DMS 273 treated with DMSO at 0.1 percent for 48 hours (cell line): ENCODE measurements around the gene LRRK2.
A peak's percentile ranks its signal among the peaks of the same experiment; 100 is the strongest.
"Not testable (repeated sequence)": the region's sequence is repeated elsewhere in the genome, so short reads cannot be mapped to it uniquely, and the experiment has no call there.

Experiments used
- DNase-seq: peaks from one replicate; lab custom pipeline; 2025; lab: John Stamatoyannopoulos, UW

Gene LRRK2

DNA sequence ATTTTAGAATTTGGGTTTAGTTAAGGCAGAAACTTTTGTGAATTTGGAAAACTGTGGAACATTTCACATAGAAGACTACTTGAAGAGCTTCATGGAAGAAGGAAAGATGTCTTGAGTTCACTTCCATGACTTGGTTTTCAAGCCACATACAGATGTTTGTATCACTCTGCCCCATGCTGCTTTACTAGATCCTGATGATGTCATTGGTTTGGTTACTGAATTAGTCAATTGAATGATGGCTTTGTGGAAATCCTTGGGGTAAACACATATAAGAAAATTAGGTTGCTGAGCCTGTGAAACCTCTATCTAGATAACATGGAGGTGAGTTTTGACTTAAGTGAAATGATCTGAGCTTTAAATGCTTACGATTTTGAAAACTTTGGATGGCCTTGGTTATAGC is 90.6 kb downstream of the LRRK2 start:
- no peak for DNase-seq

DNA sequence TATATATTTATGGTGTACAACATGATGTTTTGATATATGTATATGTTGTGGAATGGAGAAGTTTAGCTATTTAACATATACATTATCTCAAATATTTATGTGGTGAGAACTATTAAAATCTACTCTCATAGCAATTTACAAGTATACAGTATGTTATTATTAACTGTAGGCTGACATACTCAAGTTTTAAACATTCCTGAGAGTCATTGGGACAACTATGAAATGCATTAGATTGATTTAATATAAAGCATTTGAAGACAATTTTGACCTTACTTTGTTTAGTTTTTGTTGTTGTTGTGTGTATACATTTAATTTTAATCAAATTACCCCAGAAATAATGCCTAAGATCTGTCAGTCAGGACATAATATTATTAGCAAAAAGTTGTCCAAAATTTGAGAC is 99.5 kb downstream of the LRRK2 start:
- DNase-seq: no peak

DNA sequence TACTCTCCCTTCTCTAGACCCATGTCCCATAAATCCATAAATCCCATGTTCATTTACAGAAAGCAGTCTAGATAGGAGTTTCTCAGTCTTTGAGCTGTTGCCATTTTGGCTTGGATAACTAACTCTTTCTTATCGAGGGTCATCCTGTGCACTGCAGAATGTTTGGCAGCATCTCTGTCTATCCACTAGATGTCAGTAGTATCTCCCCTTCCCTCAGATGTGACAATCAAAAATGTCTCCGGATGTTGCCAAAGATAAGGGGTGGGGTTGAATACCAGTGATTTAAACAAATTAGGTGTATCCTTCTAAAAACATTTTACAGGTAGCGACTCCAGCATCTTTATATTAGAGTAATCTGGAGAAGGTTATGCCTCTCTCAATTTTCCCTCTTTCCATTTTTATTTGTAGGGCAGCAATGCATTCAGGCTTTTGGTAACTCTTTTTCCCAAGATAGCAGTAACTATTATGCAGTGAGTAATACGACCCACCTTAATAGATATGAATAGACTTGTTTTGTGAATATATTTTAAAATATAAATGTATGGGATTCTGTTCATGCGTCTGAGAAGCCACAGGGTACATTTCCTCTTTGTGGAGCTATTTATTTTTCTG is 100.7 kb downstream of the LRRK2 start:
- DNase-seq: peak; percentile 15

DNA sequence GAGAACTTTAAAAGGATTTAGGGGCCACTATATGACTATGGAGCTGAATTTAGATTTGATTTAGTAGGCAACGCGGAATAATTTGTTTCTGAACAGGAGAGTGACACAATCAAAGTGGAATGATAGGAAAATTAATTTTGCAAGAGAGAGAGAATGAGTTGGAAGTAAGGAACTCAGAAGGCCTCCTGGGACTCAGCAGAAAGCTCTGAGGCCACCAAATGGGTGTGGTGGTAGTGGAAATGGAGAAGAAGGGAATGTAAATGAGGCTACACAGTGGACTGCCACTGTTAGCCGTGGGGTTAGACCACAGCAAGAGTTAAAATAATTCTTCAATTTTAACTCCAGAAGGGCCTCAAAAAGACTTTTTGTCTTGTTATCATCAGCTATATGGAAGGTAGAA is 102.7 kb downstream of the LRRK2 start:
- DNase-seq: no peak

DNA sequence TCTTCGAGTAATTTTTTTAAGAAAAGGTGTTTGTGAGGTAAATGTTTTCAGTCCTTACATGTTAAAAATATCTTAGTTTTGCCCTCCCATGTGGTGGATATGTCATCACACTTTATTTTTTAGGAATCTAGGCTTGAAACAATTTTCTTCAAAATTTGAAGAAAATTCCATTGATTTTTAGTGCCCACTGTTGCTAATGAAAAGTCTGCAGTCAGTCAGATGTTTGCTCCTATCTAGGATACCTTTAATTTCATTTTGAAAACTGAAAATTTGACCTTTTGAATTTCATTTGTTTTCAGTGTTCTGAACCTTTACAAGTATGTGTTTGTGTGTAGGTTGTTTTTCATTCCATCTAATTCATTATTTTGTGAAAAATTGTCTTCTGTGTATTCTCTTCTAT is 105.4 kb downstream of the LRRK2 start:
- DNase-seq: no peak

DNA sequence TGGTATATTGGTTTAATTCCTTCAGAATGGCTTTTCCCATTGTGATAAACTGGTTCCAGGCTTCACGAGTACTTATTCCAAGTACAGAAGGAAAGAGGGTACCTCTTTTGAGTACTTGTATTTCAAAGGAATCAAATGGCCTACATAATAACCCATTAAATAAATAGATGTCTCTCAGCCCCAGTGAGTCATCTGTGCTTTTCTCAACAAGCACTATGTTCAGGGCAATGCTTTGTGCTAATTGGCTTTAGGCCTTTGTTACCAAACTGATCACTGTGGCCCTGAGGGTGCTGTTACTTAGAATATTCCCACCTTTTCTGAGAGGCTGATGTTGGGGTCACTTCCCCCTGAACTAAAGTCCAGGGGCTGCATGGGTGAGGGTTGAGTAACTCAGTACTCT is 107.1 kb downstream of the LRRK2 start:
- DNase-seq: no peak

DNA sequence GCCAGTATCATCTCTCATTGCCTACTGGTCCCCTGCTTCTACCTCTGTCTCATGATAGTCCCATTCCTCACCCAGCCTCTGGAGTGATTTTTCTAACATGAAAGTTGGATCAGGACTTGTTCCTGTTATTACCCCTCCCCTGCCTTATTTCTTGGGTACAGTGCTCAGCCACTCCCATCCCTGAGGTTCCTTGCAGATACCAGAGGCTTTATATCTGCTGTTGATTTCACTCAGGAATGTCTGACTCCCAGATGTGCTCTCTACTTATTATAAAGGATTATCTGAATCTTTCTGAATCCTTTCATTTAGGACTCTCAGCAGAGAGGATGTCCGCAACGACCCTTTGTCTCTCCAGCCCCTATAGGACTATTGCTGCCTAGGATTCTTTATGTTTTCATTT is 111.2 kb downstream of the LRRK2 start:
- DNase-seq: no peak

DNA sequence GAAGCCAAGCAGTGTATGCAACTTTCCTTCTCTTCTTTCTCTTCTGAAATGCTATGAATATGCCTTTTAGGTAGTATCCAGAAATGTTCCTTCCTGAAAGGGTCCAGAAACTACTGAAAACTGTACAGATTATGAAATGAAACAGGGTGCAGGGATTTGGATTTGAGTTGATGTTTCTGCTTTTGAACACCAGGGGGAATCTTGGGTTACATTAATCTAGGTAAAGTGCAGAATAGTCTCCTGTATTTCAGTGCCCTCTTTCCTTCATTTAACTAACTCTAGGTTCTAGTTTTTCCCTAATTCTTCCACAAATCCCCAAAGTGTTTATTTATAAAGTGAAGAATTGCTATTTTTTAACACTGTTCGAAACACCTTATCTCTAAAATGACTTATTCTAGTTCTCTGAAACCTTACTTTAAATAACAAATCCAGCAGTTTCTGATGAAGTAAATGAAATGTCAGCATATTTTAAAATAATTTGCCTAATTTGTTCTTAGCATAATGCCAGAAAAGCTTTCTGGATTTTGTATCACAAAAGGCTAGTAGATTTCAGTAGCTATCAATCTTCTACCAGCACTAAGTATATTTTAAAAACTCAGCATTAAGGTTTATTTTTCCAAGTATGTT is 111.9 kb downstream of the LRRK2 start:
- DNase-seq: no peak

DNA sequence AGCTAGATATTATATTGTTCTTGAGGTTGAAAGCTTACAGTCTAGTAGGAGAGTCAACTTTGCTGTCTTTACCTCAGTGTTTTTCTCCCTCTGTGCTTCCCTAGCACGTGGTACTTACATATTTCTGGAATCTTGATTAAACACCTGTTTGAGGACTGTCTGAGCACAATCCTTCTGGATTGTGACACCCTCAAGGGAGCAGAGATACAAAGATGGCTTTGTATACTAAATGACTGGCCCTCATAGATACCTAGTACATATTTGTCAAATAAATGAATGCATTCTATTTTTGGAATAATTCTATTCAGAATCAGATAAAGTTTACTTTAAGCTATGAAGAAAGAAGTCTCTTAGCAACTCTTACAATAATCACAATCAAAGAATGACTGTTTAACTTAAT is 113.3 kb downstream of the LRRK2 start:
- no peak for DNase-seq

DNA sequence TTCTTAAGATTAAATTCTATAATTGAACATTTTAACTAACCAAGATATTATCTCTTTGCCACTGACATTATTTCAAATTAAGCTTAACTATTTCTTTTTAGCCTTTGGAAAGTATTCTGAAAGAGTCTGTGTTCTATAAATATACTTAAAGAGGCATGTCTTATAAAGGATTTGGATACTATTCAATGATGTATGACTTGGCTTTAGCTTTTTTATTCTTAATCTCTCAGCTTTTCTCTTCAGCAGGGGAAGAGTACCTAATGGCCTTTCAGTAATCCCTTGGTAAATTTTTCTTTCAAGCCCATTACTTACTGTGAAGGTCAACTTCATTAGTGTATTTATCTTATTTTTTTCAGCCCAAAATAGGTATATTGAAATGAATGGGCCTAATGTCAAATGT is 113.8 kb downstream of the LRRK2 start:
- DNase-seq: no peak

DNA sequence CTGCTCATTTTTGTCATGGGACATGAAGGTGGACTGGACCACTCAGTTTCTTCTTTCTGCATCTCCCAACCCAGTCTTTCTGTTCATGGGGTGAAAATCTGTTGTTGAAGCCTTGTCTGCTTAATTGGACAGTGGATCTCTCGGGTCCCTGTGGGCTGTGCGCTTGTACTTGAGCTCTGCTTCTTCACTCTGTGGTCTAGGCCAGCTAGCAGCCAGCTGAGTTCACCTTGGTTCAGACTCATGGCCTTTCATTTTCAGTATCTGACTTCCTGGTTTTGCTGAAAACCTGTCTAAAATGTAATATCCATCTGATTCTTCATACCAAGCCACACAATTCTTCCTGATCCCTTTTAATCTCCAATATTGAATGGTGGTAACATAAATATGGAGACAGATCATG is 117.2 kb downstream of the LRRK2 start:
- no peak for DNase-seq

DNA sequence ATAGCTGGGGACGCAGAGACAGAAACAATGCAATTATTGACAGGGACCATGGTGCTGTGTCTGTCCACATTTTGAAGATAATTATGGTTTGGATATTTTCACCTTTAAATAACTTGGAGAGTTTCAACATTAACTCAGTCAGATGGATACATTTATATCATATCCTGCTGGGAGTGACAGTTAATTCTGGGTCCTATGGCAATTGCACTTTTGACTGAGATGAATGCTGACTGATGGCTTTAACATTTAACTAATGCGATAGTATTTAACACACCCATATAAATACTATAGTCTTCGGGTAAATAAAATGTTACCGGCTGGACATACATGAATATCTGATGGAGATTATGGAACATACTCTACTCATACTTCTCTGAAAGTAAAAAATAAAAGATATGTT is 118.3 kb downstream of the LRRK2 start:
- DNase-seq: no peak

DNA sequence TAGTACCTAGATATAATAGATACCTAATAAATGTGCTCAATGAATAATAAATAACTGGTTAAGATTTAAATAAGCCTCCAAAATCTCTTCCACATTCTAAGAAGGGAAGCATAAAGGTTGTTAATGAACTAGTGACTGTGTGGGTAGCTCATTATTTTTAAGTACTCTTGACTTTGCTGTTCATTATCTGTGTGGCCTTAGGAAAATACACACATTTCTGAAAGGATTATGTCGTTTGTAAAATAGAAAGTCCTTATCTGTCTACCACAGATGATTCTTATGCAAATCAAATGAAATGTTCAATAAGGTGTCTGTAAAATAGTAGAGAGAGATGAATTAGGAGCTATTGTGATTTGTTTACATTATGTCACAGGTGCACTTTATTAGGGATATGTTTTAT is 119.5 kb downstream of the LRRK2 start:
- no peak for DNase-seq

DNA sequence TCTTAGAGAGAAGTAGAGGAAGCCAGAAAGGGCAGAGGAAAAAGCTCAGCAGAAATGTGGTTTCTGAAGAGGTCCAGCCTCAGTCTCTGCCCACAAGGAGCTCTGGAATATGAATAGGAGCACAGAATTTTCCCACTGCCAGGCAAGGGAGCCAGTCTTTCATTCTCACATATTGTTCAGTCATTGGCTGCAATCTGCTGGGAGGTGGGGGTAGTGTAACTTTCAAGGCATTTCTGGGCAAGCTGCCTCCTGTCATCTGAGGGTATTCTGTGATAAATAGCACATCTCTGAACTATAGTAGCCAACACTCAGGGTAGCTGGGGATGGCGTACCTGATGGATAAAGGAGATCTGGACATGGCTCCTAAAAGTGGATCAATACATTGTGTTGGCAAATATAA is 127.2 kb downstream of the LRRK2 start:
- no peak for DNase-seq

DNA sequence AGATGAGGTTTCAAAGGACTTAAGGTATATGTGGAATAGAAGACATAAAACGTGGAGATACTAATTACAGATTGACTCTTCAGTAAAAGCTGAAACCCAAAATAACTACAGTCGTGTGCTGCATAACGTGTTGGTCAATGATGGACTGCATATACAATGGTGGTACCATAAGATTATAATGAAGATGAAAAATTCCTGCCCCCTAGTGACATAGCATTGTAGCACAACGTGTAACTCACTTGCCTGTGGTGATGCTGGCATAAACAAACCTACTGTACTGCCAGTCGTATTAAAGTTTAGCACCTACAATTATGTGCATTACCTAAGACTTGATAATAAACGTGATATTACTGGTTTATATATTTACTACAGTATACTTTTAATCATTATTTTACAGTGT is 150.3 kb downstream of the LRRK2 start:
- no peak for DNase-seq

DNA sequence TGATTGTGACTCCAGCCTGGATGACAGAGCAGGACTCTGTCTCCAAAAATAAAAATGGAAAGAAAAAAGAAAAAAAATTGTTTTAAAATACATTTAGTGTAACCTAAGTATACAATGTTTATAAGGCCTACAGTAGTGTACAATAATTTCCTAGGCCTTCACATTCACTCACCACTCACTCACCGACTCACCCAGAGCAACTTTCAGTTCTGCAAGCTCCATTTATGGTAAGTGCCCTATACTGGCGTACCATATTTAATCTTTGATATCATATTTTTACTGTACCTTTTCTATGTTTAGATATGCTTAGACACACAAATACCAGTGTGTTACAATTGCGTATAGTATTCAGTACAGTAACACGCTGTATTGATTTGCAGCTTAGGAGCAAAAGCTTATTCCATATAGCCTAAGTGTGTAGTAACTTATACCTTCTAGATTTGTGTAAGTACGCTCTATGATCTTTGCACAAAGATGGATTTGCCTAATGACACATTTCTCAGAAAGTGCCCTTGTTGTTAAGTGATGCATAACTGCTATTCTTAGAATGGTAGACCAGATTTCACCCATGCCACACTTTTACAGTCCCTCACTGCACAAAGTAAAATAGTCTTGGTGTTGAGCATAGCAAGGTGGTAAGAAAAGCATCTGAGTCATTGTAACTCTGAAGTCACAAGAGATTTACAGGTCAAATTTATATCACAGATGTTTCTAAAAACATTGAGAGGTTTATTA is 151.9 kb downstream of the LRRK2 start:
- no peak for DNase-seq

DNA sequence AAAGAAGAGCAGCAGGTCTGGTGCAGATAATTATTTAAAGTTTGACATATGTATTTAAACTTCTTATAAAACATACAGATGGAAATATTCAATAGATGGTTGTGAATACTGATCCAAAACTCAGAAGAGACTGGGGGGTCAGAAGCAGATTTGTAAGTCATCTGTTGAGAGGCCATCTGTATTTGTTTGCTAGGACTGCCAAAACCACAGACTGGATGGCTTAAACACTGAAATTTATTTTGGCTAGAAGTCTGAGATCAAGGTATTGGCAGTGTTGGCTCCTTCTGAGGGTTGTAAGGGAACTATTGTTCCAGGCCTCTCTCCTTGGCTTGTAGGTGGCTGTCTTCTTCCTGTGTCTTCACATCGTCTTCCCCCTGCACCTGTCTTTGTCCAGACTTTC is 153.9 kb downstream of the LRRK2 start:
- DNase-seq: no peak

DNA sequence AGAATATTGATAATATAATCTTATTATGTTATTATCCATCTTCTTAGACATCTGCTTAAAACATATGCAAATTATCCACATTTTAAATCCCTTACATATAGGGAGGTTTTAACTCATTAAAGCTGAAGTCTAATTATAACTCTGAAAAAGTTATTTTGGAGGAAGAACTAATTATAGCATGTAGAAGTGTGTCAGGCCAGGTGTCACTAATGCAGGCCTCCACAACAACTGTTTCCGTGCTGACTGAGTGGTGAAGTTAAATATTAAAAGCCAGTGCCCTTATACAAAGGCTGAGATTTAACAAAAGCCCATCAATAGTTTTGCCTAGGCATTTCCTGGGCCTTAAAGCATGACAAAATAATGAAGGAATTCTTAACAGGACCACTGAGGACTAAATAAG is 157.4 kb downstream of the LRRK2 start:
- no peak for DNase-seq

DNA sequence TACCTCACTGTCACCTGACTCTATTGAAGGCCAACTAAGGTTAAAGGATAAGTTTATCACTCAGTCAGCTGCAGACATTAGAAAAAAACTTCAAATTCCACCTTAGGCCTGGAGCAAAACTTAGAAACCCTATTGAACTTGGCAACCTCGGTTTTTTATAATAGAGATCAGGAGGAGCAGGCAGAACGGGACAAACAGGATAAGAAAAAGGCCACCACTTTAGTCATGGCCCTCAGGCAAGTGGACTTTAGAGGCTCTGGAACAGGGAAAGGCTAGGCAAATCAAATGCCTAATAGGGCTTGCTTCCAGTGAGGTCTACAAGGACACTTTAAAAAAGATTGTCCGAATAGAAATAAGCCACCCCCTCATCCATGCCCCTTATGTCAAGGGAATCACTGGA is 162.5 kb downstream of the LRRK2 start:
- DNase-seq: not testable (repeated sequence)

DNA sequence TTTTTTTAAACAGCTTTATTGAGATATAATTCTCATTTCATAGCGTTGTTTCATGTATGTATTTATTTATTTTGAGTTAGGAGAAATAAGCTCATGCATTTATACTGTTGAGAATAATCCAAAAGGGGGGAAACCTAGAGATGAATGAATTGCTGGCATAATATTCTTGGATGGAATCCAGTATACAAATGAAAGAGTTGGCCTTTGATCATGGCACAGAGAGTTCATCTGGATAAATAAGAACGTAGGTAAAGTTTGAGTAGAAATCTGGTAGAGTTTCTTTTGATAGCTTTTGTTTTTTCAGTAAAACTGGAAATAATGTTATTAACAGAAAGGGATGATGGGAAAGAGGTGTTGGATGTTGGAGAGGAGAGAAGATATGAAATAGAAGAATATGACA is 166.2 kb downstream of the LRRK2 start:
- no peak for DNase-seq

DNA sequence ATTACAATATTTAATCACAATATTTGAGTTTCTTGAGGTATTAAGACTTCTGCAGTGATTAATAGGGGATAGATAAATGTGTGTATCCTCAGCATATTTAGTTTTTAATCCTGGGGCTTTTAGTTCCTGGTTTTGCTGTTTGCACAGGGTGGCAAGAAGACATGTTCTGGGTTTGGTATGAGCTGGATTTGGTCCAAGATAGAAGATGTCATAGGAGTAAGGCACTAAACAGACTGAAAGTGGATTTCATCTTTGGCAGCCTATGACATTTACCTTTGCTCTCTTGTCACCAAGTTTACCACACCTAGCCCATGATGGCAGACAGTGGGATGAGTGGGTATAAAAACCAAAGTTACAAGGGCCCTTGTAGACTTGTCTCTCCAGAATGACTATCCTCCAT is 168.2 kb downstream of the LRRK2 start:
- DNase-seq: no peak

DNA sequence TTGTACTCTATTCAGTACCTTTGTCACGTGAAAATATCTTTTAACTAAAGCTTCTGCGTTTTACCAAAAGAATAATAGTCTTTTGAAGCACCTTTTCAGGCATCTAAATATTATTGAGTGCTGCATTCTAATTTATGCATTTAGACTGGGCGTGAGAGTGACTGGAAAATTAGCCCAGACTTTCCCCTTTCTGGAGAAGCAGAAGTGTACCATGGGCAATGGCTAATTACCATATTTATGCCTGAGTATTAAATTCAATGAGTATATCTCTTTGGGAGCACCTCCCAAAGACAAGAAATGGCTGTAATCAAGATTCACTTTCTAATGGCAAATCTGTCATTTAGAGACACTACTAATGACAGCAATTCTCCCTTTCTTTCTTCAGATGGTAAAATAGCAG is 174.9 kb downstream of the LRRK2 start:
- no peak for DNase-seq

DNA sequence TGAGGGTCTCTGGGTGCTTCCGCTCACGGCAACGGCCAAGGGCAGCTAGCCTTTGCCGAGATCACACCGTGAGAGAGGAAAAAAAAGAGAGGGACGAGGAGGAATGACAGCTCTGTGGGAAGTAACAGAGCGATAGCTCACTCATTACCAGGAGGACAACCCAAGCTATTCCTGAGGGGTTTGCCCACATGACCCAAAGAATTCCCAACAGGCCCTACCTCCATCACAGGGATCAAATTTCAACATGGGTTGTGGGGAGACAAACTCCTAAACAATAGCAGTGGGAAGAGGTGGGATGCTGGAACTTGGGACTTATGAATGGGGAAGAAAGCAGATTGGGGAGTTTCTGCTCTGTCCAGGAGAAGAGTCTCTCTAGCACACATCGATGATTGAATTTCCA is 180.6 kb downstream of the LRRK2 start:
- DNase-seq: no peak
